Daoy (cell line): ENCODE results near the gene KCNH4. TPM values are rescaled to one million over a fixed set of nuclear protein-coding genes. Genes with fewer than 3 reads are reported as not detected.
"Not testable (repeated sequence)": the region's sequence is repeated elsewhere in the genome, so short reads cannot be mapped to it uniquely, and the experiment has no call there.

ENCODE experiments used
- DNase-seq: peaks from one replicate; pipeline ENCODE4 v3.0.0-alpha.2; 2015; ENCODE audit warnings: low read depth
- total RNA-seq: library from RNA; depleted of rRNA; stranded (reverse); fragments of >200 nt; shearing (Covaris generic); gene quantifications from 2 replicates; pipeline ENCODE4 v1.2.3, GENCODE V29; 2014; rRNA removed

Gene KCNH4
- under 0.01 TPM in 1 of 2 replicates, not detected in the other for total RNA-seq

DNA sequence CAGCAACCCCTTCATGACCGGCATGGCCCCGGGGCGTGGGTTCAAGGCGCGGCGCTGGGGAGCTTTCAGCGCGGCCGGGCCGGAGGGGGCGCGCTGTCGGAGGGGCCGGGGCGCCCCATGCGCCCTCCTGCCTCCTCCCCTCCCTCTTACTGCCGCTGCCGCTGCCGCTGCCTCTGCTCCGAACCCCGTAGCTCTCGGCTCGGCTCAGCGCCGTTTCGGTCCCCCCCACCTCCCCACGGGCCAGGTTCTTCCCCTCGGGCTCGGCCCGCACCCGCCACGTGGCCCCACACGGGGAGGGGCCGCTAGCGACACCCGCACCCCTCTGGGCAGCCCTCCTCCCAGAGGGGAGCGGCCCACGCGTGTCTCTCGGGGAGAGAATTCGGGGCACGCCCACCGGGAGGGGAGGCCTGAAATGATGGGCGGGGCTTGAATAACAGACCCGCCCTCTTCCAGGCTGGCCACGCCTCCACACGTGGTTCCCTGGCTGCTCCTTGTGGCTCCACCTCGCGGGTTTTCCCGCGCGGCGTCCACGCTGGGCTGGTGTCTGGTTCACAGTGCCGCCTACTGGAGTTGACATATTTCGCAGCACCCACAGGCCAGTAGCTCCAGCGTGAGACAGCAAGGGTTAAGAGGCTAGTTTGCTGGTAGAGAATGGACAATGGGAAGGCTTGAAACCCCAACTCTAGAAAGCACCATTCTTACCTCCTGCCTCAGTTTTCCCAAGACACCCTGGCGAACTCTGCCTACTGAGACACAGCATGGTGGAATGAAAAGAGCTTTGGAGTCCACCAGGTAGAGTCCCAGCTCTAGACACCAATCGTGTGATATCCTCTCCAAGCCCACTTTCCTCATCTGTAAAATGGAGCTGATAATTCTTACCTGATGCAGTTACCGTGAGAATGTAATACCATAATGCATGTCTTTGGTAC, at the start of gene KCNH4:
KCNH4 (minus strand) TSS at position 221 of the 929 bp plus-strand sequence; CDS start at position 24, 197 bp downstream.
- peak; percentile 77 for DNase-seq

- DNase-seq: no peak
Observed at GRCh38 chr17:42230225-42230624, 49.3 kb upstream of the KCNH4 start.

- no peak for DNase-seq
Observed at GRCh38 chr17:42227849-42228700, 47.1 kb upstream of the KCNH4 start.

DNA sequence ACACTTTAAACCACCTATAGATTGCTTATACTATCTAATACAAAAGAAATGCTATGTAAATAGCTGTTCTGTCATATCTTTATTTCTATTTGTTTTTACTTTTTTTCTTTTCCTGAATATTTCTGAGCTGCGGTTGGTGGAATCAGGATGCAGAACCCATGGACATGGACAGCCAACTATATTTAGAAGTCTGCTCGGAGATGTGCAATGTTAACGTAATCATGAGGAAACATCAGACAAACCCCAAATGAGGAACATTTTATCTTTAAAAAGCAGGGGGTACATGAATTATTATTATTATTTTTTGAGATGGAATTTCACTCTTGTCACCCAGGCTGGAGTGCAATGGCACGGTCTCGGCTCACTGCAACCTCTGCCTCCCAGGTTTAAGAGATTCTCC, 44.7 kb upstream of the KCNH4 start:
- DNase-seq: no peak

DNA sequence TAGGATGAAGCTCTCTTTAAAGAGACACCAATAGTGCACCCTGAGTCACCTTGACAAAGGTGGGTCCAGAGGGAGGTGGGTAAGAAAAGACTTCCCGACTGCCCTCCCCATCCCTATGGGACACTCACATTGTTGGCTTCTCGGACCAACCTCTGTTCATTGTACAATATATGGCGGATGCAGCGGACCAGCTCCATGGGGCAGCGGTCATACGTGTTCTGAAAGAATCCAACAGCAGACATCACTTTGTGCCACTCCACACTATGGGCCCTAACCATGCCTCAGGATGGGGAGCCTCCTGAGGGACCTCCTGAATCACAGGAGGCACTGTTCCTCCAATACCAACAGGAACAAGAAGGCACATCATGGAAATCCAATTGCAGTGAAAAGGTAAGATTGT, 43.7 kb upstream of the KCNH4 start:
- no peak for DNase-seq

- DNase-seq: peak; percentile 32
Observed at GRCh38 chr17:42221886-42222745, 41.2 kb upstream of the KCNH4 start.

- not testable (repeated sequence) for DNase-seq
Observed at GRCh38 chr17:42219280-42219679, 38.3 kb upstream of the KCNH4 start.

- no peak for DNase-seq
Observed at GRCh38 chr17:42214156-42214555, 33.2 kb upstream of the KCNH4 start.

GRCh38 chr17:42212382-42212781, 31.4 kb upstream of the KCNH4 start:
- DNase-seq: no peak

DNA sequence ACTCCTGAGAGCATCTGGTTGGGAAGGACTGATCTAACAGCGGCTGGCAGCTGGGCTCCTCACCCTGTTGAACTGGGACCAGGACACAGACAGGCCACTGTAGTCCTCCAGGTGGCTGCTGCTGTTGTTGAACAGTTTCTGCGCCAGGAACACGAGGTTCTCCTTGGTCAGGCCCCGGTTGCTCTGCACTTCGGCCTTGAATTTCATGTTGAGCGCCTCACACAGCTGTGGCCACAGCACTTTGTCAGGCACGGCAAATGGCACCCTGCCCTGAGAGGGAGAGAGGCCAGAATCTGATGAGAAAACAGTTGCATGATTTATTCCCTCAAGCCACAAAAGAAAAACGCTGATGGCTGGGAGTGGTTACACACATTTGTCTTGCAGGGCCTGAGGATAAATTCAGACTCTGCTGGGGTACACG, 31.0 kb upstream of the KCNH4 start:
- DNase-seq: not testable (repeated sequence)

- DNase-seq: no peak
Observed at GRCh38 chr17:42210046-42210445, 29.1 kb upstream of the KCNH4 start.

GRCh38 chr17:42206153-42206612, 25.2 kb upstream of the KCNH4 start:
- DNase-seq: not testable (repeated sequence)

- no peak for DNase-seq
Observed at GRCh38 chr17:42203354-42203753, 22.4 kb upstream of the KCNH4 start.

GRCh38 chr17:42202696-42203095, 21.8 kb upstream of the KCNH4 start:
- no peak for DNase-seq

DNA sequence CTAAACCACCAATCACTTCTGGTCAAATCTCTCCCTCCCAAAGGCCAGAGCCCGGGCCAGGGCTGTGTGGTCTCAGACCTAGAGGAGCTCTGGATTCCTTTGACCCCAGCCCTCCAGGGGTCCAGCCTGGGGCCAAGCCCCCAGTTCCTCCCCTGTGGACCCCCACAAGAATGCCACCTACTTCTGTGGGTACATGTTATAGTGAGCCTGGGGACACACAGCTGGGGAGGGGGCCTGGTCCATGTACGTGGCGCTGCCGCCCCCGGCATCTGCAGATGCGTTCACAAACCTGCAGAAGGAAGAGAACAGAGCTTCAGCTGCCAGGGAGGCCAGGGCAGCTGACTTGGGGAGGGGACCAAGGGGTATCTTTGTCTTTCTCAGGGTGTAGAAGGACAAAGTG, 21.2 kb upstream of the KCNH4 start:
- no peak for DNase-seq

DNA sequence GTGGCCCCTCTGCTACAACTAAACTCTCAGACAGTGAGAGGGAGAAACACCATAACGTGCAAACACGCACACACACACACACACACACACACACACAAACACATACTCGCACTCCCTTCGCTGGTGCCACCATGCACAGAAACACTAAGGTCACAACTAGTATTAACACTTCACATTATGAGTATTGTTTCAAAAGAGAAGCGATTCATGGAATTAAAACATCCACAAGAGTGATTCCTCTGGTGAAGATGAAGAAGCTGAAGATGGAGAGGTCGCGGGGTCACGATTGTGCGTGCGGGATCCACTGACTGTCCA, 20.5 kb upstream of the KCNH4 start:
- DNase-seq: no peak

DNA sequence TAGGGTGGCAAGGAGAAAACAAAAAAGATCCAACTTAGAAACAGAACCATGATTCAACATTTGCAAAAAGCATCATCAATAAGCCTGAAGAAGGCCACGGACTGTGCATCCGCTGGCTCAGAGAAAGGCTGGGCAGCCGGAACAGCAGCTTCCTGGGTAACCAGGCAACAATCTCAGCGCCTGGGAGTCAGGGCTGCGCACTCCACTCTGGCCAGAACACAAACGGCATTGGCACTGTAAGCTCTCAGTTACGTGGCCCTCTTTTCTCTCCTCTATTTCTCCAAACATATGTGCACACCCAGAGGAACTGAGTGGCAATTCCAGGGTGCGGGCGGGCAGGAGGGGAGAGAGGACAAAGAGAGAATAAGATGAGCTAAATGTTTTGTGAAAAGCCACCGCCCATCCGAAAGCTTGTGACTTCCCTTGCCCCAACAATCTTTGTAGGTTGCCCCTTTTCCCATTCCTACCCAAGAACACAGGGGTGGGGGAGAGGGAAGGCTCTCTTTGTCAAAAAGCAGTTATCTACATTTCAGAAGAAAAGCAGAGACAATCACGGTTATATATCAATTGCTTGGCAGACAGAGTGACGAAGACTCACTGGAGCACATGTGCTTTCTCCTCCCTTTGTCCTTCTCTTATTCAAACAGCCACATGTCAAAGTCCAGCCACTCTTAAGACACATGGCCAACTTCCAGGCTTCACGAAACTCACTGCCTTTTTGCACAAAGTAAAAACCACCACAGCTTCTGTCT, 19.9 kb upstream of the KCNH4 start:
- no peak for DNase-seq

- no peak for DNase-seq
Observed at GRCh38 chr17:42199416-42200011, 18.6 kb upstream of the KCNH4 start.

GRCh38 chr17:42198897-42199296, 18.0 kb upstream of the KCNH4 start:
- no peak for DNase-seq

- no peak for DNase-seq
Observed at GRCh38 chr17:42197564-42198156, 16.7 kb upstream of the KCNH4 start.
